ENCODE data around the gene UGT2B17.
"Not testable (repeated sequence)": the region's sequence is repeated elsewhere in the genome, so short reads cannot be mapped to it uniquely, and the experiment has no call there.

GRCh38 chr4:68552818-68553811 lies 23.0 kb downstream of the UGT2B17 start:
- TF ChIP-seq POLR2AphosphoS5 (IDR thresholded peaks at IDR 0.05; ENCODE audit: insufficient read depth, low read depth, low read length); CTCF (IDR thresholded peaks at IDR 0.05; ENCODE audit: extremely low read depth in 1 of 2, insufficient read depth in 1 of 2, low read depth in 1 of 2, low read length in 2 of 2); FOS (IDR thresholded peaks at IDR 0.05; ENCODE audit: borderline replicate concordance, insufficient read depth, low read length): not testable (repeated sequence)

All from endothelial cell of umbilical vein (primary cell).